Measurements from ENCODE around the gene ARSI. TPM values are rescaled to one million over a fixed set of nuclear protein-coding genes. Genes with fewer than 3 reads are reported as not detected.

ARSI gene
- polyA plus RNA-seq, 2 donors = 0.77 to 1.6 TPM

DNA sequence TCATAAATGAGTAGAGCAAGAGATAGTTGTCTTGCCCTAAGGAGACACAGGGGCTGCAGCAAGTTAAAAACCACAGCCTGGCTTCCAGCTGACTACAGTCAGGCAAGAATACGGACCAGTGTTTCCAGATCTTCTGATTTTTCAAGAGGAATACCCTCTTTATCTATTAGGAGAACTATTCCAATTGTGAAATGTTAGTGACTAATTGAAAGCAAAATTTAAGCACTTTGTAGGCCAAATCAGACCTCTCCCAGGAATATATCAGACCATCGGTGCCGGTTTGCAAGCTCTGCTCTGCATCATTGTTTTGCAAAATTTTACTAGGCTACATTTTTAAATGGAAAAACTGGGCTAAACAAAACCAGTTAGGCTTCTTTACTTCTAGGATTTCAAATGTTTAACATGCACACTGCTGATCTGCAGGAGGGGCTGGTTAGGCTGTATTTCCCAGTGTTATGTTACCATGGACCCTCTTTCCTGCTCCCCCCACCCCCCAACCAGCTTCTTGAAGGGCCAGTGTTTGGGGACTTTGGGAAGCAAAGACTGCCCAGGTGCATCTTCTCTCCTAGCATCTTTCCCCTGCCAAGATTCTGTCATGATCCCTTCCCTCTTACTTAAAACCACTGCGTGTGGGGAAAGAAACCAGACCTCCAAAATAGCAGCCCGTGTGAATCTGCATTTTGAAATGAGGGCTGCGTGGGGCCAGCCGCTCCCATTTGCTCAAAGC lies 1.1 kb upstream of the ARSI start:
- no peaks in the 10 kb centered on the region for H3K36me3 ChIP-seq (ENCODE audit: control insufficient read depth in 2 of 2, insufficient read depth in 2 of 2, low read length in 1 of 2)
- no peaks in the 10 kb centered on the region for H3K9me3 ChIP-seq (ENCODE audit: control insufficient read depth in 2 of 2, insufficient read depth in 1 of 2, low read depth in 1 of 2, low read length in 1 of 2)
- no peaks in the 10 kb centered on the region for H3K27me3 ChIP-seq (ENCODE audit: control insufficient read depth in 1 of 2, insufficient read depth in 2 of 2, low read length in 2 of 2)
- H3K4me1 ChIP-seq (ENCODE audit: control insufficient read depth in 2 of 2, insufficient read depth in 2 of 2, low read length in 1 of 2) = peaks cover 11% of the 10 kb centered on the region in 2 donors
- H3K4me3 ChIP-seq (ENCODE audit: low read depth in 1 of 2, low read length in 2 of 2) = no peak overlapping the region
- 55 to 59% methylated on average over 7 of the region's 7 CpGs for WGBS, 2 donors
- H3K27ac ChIP-seq (ENCODE audit: low read depth in 2 of 2, low read length in 1 of 2) = peak overlapping the region in 1 of 2 donors; percentile 29

DNA sequence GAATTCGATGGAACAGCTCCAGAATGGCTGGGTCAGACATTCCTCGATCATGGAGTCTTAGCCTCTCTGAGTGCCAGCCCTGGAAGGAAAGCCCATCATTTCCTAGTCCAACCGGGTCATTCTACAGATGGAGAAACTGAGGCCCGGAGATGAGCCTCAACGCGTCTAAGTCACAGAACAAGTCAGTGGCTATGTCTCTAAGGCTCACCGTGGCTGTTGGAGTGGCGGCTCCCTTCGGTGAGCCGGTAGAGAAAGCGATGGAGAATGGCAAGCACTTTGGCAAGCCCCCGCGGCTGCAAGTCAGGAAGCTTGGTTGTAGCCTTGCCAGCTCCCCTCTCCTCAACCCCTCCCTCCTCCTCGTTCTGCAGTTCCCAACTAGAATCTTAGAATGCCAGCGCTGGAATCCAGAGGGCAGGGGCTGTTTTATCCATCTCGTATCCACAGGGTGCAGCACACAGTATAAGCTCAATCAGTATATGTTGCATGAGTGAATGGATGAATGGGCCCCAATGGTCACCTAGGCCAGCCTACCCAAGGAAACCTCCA lies 438 bp upstream of the ARSI start:
- H3K4me3 ChIP-seq (ENCODE audit: low read depth in 1 of 2, low read length in 2 of 2) = peak overlapping the region in 1 of 2 donors; percentile 42
- H3K27me3 ChIP-seq (ENCODE audit: control insufficient read depth in 1 of 2, insufficient read depth in 2 of 2, low read length in 2 of 2) = no peaks in the 10 kb centered on the region
- H3K27ac ChIP-seq (ENCODE audit: low read depth in 2 of 2, low read length in 1 of 2) = peak overlapping the region in 1 of 2 donors; percentile 27
- whole genome bisulfite sequencing, 2 donors = 29 to 32% methylated on average over 16 of the region's 16 CpGs
- H3K36me3 ChIP-seq (ENCODE audit: control insufficient read depth in 2 of 2, insufficient read depth in 2 of 2, low read length in 1 of 2) = no peaks in the 10 kb centered on the region
- H3K9me3 ChIP-seq (ENCODE audit: control insufficient read depth in 2 of 2, insufficient read depth in 1 of 2, low read depth in 1 of 2, low read length in 1 of 2) = no peaks in the 10 kb centered on the region
- peaks cover 15 to 17% of the 10 kb centered on the region in 2 donors for H3K4me1 ChIP-seq (ENCODE audit: control insufficient read depth in 2 of 2, insufficient read depth in 2 of 2, low read length in 1 of 2)

DNA sequence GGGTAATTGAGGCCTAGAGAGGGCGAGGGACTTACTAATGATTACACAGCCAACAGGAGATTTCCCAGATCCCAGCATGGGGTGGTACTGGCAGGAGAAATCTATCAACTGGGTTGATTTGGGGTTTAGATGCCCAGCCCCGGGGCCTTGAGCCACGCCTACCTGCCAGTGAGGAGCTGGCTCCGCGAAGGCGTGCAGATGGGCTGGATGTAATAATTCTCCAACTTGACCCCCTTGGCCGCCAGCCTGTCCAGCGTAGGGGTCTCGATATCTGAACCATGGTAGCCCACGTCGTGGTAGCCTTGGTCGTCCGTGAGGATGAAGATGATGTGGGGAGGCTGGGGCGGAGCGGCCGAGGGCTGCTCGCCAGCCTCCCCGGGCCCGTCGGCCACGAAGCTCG lies 804 bp downstream of the ARSI start:
- H3K27me3 ChIP-seq (ENCODE audit: control insufficient read depth in 1 of 2, insufficient read depth in 2 of 2, low read length in 2 of 2) = no peaks in the 10 kb centered on the region
- H3K27ac ChIP-seq (ENCODE audit: low read depth in 2 of 2, low read length in 1 of 2) = no peak overlapping the region
- H3K4me3 ChIP-seq (ENCODE audit: low read depth in 1 of 2, low read length in 2 of 2) = peak overlapping the region; percentile 25 to 42
- H3K36me3 ChIP-seq (ENCODE audit: control insufficient read depth in 2 of 2, insufficient read depth in 2 of 2, low read length in 1 of 2) = no peaks in the 10 kb centered on the region
- peaks cover 0 to 1% of the 10 kb centered on the region in 2 donors for H3K9me3 ChIP-seq (ENCODE audit: control insufficient read depth in 2 of 2, insufficient read depth in 1 of 2, low read depth in 1 of 2, low read length in 1 of 2)
- WGBS, 2 donors = 19 to 23% methylated on average over 22 of the region's 22 CpGs
- peaks cover 15 to 27% of the 10 kb centered on the region in 2 donors for H3K4me1 ChIP-seq (ENCODE audit: control insufficient read depth in 2 of 2, insufficient read depth in 2 of 2, low read length in 1 of 2)

DNA sequence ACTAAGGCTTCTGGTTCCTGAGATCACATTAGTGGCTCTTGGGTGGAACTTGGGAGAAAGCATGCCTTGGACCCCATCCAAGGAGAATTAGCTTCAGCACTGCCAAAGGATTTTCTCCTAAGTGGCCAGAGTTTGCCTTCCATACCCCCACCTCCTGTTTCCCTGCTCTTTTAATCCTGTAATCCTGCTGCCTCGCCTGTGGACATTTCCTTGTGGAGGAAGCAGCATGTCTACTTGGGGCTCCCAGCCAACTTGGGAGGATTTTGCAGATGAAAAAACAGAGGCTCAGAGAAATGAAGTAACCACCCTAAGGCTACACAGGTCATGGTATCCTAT lies 1.6 kb downstream of the ARSI start:
- peaks cover 0 to 1% of the 10 kb centered on the region in 2 donors for H3K9me3 ChIP-seq (ENCODE audit: control insufficient read depth in 2 of 2, insufficient read depth in 1 of 2, low read depth in 1 of 2, low read length in 1 of 2)
- no peaks in the 10 kb centered on the region for H3K27me3 ChIP-seq (ENCODE audit: control insufficient read depth in 1 of 2, insufficient read depth in 2 of 2, low read length in 2 of 2)
- peaks cover 15 to 33% of the 10 kb centered on the region in 2 donors for H3K4me1 ChIP-seq (ENCODE audit: control insufficient read depth in 2 of 2, insufficient read depth in 2 of 2, low read length in 1 of 2)
- no peak overlapping the region for H3K4me3 ChIP-seq (ENCODE audit: low read depth in 1 of 2, low read length in 2 of 2)
- WGBS, 2 donors = 13 to 39% methylated on average over 1 of the region's 1 CpG
- no peak overlapping the region for H3K27ac ChIP-seq (ENCODE audit: low read depth in 2 of 2, low read length in 1 of 2)
- no peaks in the 10 kb centered on the region for H3K36me3 ChIP-seq (ENCODE audit: control insufficient read depth in 2 of 2, insufficient read depth in 2 of 2, low read length in 1 of 2)

- Histone ChIP-seq H3K27me3 (ENCODE audit: control insufficient read depth in 1 of 2, insufficient read depth in 2 of 2, low read length in 2 of 2) (no peaks in the 10 kb centered on the region), H3K36me3 (ENCODE audit: control insufficient read depth in 2 of 2, insufficient read depth in 2 of 2, low read length in 1 of 2) (no peaks in the 10 kb centered on the region), H3K9me3 (ENCODE audit: control insufficient read depth in 2 of 2, insufficient read depth in 1 of 2, low read depth in 1 of 2, low read length in 1 of 2) (peaks cover 0 to 1% of the 10 kb centered on the region in 2 donors), H3K27ac (ENCODE audit: low read depth in 2 of 2, low read length in 1 of 2) (no peak overlapping the region), H3K4me3 (ENCODE audit: low read depth in 1 of 2, low read length in 2 of 2) (no peak overlapping the region), H3K4me1 (ENCODE audit: control insufficient read depth in 2 of 2, insufficient read depth in 2 of 2, low read length in 1 of 2) (peaks cover 15 to 37% of the 10 kb centered on the region in 2 donors)
- 78 to 79% methylated on average over 13 of the region's 13 CpGs for WGBS, 2 donors
Measured at GRCh38 chr5:150300496-150301169, 2.1 kb downstream of the ARSI start.

- Histone ChIP-seq H3K36me3 (ENCODE audit: control insufficient read depth in 2 of 2, insufficient read depth in 2 of 2, low read length in 1 of 2) (no peaks in the 10 kb centered on the region), H3K27me3 (ENCODE audit: control insufficient read depth in 1 of 2, insufficient read depth in 2 of 2, low read length in 2 of 2) (no peaks in the 10 kb centered on the region), H3K4me1 (ENCODE audit: control insufficient read depth in 2 of 2, insufficient read depth in 2 of 2, low read length in 1 of 2) (peaks cover 19 to 45% of the 10 kb centered on the region in 2 donors)
Measured at GRCh38 chr5:150299571-150300327, 3.0 kb downstream of the ARSI start.

GRCh38 chr5:150298701-150299451 lies 3.8 kb downstream of the ARSI start:
- Histone ChIP-seq H3K27me3 (ENCODE audit: control insufficient read depth in 1 of 2, insufficient read depth in 2 of 2, low read length in 2 of 2) (no peaks in the 10 kb centered on the region), H3K4me1 (ENCODE audit: control insufficient read depth in 2 of 2, insufficient read depth in 2 of 2, low read length in 1 of 2) (peaks cover 21 to 53% of the 10 kb centered on the region in 2 donors), H3K27ac (ENCODE audit: low read depth in 2 of 2, low read length in 1 of 2) (peak overlapping the region; percentile 27 to 43), H3K4me3 (ENCODE audit: low read depth in 1 of 2, low read length in 2 of 2) (no peak overlapping the region), H3K9me3 (ENCODE audit: control insufficient read depth in 2 of 2, insufficient read depth in 1 of 2, low read depth in 1 of 2, low read length in 1 of 2) (peaks cover 0 to 1% of the 10 kb centered on the region in 2 donors), H3K36me3 (ENCODE audit: control insufficient read depth in 2 of 2, insufficient read depth in 2 of 2, low read length in 1 of 2) (no peaks in the 10 kb centered on the region)
- 44 to 60% methylated on average over 10 of the region's 10 CpGs for WGBS, 2 donors

More at GRCh38 chr5:150299571-150300327, 3.0 kb downstream of the ARSI start:
- Histone ChIP-seq H3K27ac (ENCODE audit: low read depth in 2 of 2, low read length in 1 of 2) (peak overlapping the region; percentile 36 to 82), H3K9me3 (ENCODE audit: control insufficient read depth in 2 of 2, insufficient read depth in 1 of 2, low read depth in 1 of 2, low read length in 1 of 2) (peaks cover 0 to 1% of the 10 kb centered on the region in 2 donors), H3K4me3 (ENCODE audit: low read depth in 1 of 2, low read length in 2 of 2) (no peak overlapping the region)
- WGBS, 2 donors = 53 to 60% methylated on average over 6 of the region's 6 CpGs

GRCh38 chr5:150297934-150298595 lies 4.6 kb downstream of the ARSI start:
- 92 to 95% methylated on average over 31 of the region's 31 CpGs for WGBS, 2 donors
- Histone ChIP-seq H3K27ac (ENCODE audit: low read depth in 2 of 2, low read length in 1 of 2) (peak overlapping the region; percentile 27 to 43), H3K27me3 (ENCODE audit: control insufficient read depth in 1 of 2, insufficient read depth in 2 of 2, low read length in 2 of 2) (no peaks in the 10 kb centered on the region), H3K9me3 (ENCODE audit: control insufficient read depth in 2 of 2, insufficient read depth in 1 of 2, low read depth in 1 of 2, low read length in 1 of 2) (peaks cover 0 to 1% of the 10 kb centered on the region in 2 donors), H3K4me1 (ENCODE audit: control insufficient read depth in 2 of 2, insufficient read depth in 2 of 2, low read length in 1 of 2) (peaks cover 23 to 59% of the 10 kb centered on the region in 2 donors), H3K36me3 (ENCODE audit: control insufficient read depth in 2 of 2, insufficient read depth in 2 of 2, low read length in 1 of 2) (no peaks in the 10 kb centered on the region), H3K4me3 (ENCODE audit: low read depth in 1 of 2, low read length in 2 of 2) (no peak overlapping the region)

Data from esophagus (tissue), 2 donors.